ENCODE data around the gene CSNK2A1.
"Not testable (repeated sequence)": the region's sequence is repeated elsewhere in the genome, so short reads cannot be mapped to it uniquely, and the experiment has no call there.

The CSNK2A1 gene

GRCh38 chr20:454951-455350 is 88.6 kb downstream of the CSNK2A1 start:
- no peak for DNase-seq (ENCODE audit: low spot score)

- DNase-seq (ENCODE audit: low spot score): not testable (repeated sequence)
These were observed 91.6 kb downstream of the CSNK2A1 start for GRCh38 chr20:452021-452420.

GRCh38 chr20:445514-446336 is 97.9 kb downstream of the CSNK2A1 start:
- no peak for DNase-seq (ENCODE audit: low spot score)

- DNase-seq (ENCODE audit: low spot score): no peak
These were observed 98.6 kb downstream of the CSNK2A1 start for GRCh38 chr20:444862-445426.

- DNase-seq (ENCODE audit: low spot score): no peak
These were observed 99.5 kb downstream of the CSNK2A1 start for GRCh38 chr20:444117-444516.

GRCh38 chr20:443223-443775 is 100.3 kb downstream of the CSNK2A1 start:
- no peak for DNase-seq (ENCODE audit: low spot score)

- DNase-seq (ENCODE audit: low spot score): no peak
These were observed 103.0 kb downstream of the CSNK2A1 start for GRCh38 chr20:440636-441035.

- no peak for DNase-seq (ENCODE audit: low spot score)
These were observed 103.4 kb downstream of the CSNK2A1 start for GRCh38 chr20:440148-440547.

GRCh38 chr20:438571-439469 is 104.8 kb downstream of the CSNK2A1 start:
- no peak for DNase-seq (ENCODE audit: low spot score)

- no peak for DNase-seq (ENCODE audit: low spot score)
These were observed 105.7 kb downstream of the CSNK2A1 start for GRCh38 chr20:437787-438486.

GRCh38 chr20:436476-436875 is 107.1 kb downstream of the CSNK2A1 start:
- no peak for DNase-seq (ENCODE audit: low spot score)

- no peak for DNase-seq (ENCODE audit: low spot score)
These were observed 108.0 kb downstream of the CSNK2A1 start for GRCh38 chr20:435558-435957.

- no peak for DNase-seq (ENCODE audit: low spot score)
These were observed 108.8 kb downstream of the CSNK2A1 start for GRCh38 chr20:434661-435419.

- no peak for DNase-seq (ENCODE audit: low spot score)
These were observed 109.4 kb downstream of the CSNK2A1 start for GRCh38 chr20:434221-434620.

- DNase-seq (ENCODE audit: low spot score): peak; percentile 34
These were observed 110.2 kb downstream of the CSNK2A1 start for GRCh38 chr20:433300-433975.

GRCh38 chr20:432677-433299 is 110.8 kb downstream of the CSNK2A1 start:
- DNase-seq (ENCODE audit: low spot score): no peak

- no peak for DNase-seq (ENCODE audit: low spot score)
These were observed 111.4 kb downstream of the CSNK2A1 start for GRCh38 chr20:432208-432607.

GRCh38 chr20:431012-431904 is 112.3 kb downstream of the CSNK2A1 start:
- peak; percentile 89 for DNase-seq (ENCODE audit: low spot score)
